GM11168 (cell line): ENCODE results near the gene RAD51D.

Source experiments
- in situ Hi-C: fragments of 300-500 bp; cut with MboI; formaldehyde crosslinking; loops from one replicate; pipeline ENCODE4 v1.12.0; 2022; ENCODE audit warnings: low sequenced_read_pairs; ENCODE audit not compliant: unreplicated experiment

RAD51D gene

GRCh38 chr17:35119370-35120165, at the start of gene RAD51D:
TSS of gene RAD51D (minus strand) at chr17:35119860. CDS start at chr17:35119613, 247 bp downstream.
- in situ Hi-C loops: loop anchor here (25.0 kb wide), 2 partner anchors 582 to 682 kb away; no protein-coding TSS in a partner anchor

GRCh38 chr17:35167666-35168065, 48.0 kb upstream of the RAD51D start:
- in situ Hi-C loops: loop anchor here (10.0 to 25.0 kb wide), 2 partner anchors 367 to 570 kb away; partner anchors contain the start of genes RASL10B and SLFN12L

- in situ Hi-C loops: loop anchor here (10.0 to 25.0 kb wide), 2 partner anchors 368 to 570 kb away; partner anchors contain the start of genes RASL10B and SLFN12L
Observed at GRCh38 chr17:35167046-35167445, 47.4 kb upstream of the RAD51D start.

DNA sequence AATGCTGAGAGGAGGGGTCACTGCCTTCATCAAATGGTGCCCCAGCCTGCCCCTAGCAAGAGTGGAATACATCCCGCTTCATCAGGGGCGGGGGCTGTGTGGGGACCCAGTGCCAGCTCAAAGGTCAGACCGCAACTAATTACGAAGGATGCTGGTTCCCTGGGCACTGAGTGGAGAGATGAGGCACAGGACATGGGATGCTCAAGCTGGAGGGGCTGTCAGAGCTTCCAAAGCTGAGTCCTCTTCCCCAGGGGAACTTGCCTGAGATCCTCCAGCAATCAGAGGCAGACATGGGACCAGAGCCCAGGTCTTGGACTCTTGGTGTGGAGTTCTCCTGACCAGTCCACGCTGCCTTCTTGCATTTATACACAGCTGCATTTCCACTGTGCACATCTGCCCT, 46.9 kb upstream of the RAD51D start:
- in situ Hi-C loops: loop anchor here (10.0 to 25.0 kb wide), 2 partner anchors 368 to 571 kb away; partner anchors contain the start of genes RASL10B and SLFN12L

DNA sequence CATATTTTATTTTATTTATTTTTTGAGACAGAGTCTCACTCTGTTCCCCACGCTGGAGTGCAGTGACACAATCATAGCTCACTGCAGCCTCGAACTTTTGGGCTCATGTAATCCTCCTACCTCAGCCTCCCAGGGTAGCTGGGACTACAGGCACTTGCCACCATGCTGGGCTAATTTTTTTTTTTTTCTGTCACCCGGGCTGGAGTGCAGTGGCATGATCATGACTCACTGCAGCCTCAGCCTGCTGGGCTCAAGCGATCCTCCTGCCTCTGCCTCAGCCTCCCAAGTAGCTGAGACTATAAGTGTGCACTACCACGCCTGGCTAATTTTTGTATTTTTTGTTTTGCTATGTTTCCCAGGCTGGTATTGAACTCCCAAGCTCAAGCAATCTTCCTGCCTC, 45.1 kb upstream of the RAD51D start:
- in situ Hi-C loops: loop anchor here (10.0 to 25.0 kb wide), 2 partner anchors 370 to 573 kb away; partner anchors contain the start of genes RASL10B and SLFN12L

DNA sequence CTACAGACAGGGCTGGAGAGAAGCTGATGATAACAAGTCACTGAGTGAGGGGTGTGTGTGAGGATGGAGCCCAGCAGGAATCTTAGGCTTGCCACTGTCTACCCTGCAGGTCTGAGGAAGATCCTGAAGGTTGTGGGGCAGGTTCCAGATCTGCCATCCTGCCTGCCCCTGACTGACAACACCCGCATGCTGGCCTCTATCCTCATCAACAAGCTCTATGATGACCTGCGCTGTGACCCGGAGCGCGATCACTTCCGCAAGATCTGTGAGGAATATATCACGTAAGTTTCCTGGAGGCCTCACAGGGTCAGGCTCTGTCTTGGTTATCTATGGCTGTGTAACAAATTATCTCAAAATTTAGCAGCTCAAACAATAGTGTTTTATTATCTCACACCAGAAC, 44.2 kb upstream of the RAD51D start:
- in situ Hi-C loops: loop anchor here (10.0 to 25.0 kb wide), 2 partner anchors 371 to 573 kb away; partner anchors contain the start of genes RASL10B and SLFN12L

DNA sequence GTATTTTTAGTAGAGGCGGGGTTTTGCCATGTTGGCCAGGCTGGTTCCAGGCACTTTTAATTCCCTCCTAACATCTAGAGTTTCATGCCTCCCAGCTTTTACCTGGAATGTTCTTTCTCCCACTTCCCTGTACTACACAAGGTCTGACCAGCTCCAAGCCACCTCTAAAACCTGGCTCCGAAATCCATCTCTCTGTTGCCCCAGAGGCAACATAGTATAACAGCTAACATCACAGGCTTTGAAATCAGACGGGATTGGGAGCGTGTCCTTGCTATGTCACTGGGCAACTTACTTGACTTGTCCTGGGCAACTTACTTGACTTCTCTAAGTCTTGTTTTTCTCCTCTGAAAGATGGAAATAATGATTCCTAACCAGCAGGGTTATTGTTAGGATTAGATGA, 43.1 kb upstream of the RAD51D start:
- in situ Hi-C loops: loop anchor here (10.0 to 25.0 kb wide), 2 partner anchors 372 to 575 kb away; partner anchors contain the start of genes RASL10B and SLFN12L

DNA sequence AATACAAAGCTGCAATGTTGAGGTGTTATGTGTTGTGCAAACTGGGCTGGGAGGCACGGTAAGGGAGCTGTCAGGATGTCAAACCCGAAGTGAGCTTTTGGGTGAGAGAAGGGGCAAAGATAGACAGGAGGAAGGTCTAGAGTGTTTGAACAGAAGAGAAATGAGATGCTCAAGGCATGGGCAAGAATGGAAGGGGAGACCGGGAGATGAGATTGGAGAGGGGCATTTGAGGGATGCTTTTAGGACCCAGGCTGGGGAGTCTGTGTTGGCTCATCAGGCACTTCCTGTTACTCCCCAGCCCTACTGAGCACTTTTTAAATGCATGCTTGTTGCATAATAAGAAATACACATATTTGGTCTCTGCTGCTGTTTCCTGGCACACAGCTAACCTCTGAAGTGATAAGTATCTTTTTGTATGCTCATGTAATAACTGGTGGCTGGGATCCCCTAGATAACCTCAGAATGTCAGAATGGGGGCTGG, 41.7 kb upstream of the RAD51D start:
- in situ Hi-C loops: loop anchor here (10.0 to 25.0 kb wide), 2 partner anchors 373 to 576 kb away; partner anchors contain the start of genes RASL10B and SLFN12L

- in situ Hi-C loops: loop anchor here (10.0 to 25.0 kb wide), 2 partner anchors 374 to 577 kb away; partner anchors contain the start of genes RASL10B and SLFN12L
Observed at GRCh38 chr17:35160354-35161201, 40.9 kb upstream of the RAD51D start.

- in situ Hi-C loops: loop anchor here (10.0 to 25.0 kb wide), 2 partner anchors 375 to 577 kb away; partner anchors contain the start of genes RASL10B and SLFN12L
Observed at GRCh38 chr17:35159940-35160339, 40.3 kb upstream of the RAD51D start.

- in situ Hi-C loops: loop anchor here (25.0 kb wide), 1 partner anchor 582 kb away; the partner anchor contains the start of gene RASL10B
Observed at GRCh38 chr17:35155246-35155645, 35.6 kb upstream of the RAD51D start.

DNA sequence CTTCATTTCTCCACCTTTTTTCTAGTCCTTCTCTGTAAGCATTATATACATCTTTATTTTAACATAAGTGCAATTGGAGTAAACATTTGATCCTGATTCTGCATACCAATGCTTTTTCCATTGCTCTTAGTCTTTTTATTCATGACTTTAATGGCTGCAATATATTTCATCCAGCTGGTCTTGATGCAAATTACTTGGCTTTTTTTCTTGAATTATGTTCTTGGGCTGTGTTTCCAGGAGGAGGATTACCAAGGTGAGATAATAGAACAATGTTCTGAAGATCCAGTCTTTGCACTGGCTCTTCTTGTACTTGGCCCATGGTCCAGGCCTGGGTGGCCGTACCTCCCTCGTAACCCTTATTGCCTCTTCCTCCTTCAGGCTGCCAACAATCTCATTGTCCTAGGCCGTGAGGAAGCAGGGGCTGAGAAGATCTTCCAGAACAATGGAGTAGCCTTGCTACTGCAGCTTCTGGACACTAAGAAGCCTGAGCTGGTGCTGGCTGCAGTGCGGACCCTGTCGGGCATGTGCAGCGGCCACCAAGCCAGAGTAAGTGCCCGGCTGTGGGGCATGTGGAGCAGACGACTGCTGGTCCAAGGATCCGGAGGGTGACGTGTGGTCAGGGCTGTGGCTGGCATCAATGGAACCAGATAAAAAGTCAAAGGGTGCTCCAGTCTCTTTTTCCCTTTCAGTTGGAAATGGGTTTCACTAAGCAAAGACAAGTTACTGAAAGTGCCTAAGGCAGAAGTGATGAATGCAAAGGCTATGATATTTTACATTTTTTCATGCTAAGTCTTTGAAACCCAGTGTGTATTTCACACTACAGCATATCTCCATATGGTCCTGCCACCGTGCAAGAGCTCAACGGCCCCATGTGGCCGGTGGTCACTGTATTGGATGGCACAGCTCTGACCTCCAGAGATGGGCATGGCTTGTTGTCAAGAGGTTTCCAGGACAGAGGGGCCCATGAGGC, 34.8 kb upstream of the RAD51D start:
- in situ Hi-C loops: loop anchor here (25.0 kb wide), 1 partner anchor 583 kb away; the partner anchor contains the start of gene RASL10B

- in situ Hi-C loops: loop anchor here (25.0 kb wide), 1 partner anchor 585 kb away; the partner anchor contains the start of gene RASL10B
Observed at GRCh38 chr17:35152421-35153140, 32.9 kb upstream of the RAD51D start.

DNA sequence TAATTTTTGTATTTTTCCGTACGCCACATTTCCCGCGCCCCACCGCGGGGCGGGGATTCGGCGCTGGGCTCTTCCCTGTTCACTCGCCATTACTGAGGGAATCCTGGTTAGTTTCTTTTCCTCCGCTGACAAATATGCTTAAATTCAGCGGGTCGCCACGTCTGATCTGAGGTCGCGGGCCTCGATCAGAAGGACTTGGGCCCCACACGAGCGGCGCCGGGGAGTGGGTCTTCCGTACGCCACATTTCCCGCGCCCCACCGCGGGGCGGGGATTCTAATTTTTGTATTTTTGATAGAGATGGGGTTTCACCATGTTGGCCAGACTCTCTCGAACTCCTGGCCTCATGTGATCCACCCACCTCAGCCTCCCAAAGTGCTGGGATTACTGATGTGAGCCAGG, 31.4 kb upstream of the RAD51D start:
- in situ Hi-C loops: loop anchor here (25.0 kb wide), 1 partner anchor 586 kb away; the partner anchor contains the start of gene RASL10B

- in situ Hi-C loops: loop anchor here (25.0 kb wide), 1 partner anchor 587 kb away; the partner anchor contains the start of gene RASL10B
Observed at GRCh38 chr17:35149941-35150340, 30.3 kb upstream of the RAD51D start.

DNA sequence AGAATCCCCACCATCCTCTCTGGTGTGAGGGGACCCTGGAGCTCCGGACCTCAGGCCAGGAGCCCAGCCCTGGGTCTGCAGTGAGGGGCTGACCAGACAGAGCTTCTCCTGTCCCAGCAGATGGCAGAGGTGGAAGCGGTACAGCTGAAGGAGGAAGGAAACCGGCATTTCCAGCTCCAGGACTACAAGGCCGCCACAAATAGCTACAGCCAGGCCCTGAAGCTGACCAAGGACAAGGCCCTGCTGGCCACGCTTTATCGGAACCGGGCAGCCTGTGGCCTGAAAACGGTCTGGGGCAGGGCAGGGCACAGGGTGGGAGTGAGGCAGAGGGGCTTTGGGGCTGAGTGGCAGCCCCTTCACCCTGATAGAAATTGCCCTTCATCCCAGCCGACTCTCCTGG, 28.5 kb upstream of the RAD51D start:
- in situ Hi-C loops: no loop called here

- in situ Hi-C loops: no loop called here
Observed at GRCh38 chr17:35147375-35147905, 27.8 kb upstream of the RAD51D start, which contains the start of gene UNC45B. TSS of gene UNC45B (plus strand) at chr17:35147817. CDS start at chr17:35148264, 447 bp downstream.
